Tibial nerve (tissue), 4 donors: Measurements from ENCODE around the gene STAT4. TPM values are rescaled to one million over a fixed set of nuclear protein-coding genes. Genes with fewer than 3 reads are reported as not detected.

ENCODE experiments used
- DNase-seq, 2 donors: peaks; one replicate each; pipeline ENCODE4 v3.0.0-alpha.2; 2019; ENCODE audit warnings: low spot score in 2 of 2
- H3K27ac ChIP-seq, 4 donors: fragments of 200-600 bp; sonication (generic) in 3 of 4; one replicate each; pipeline ENCODE4 v1.5.1; 2017 to 2019; ENCODE audit warnings: mild to moderate bottlenecking in 1 of 4
- H3K27me3 ChIP-seq, 2 donors: fragments of 200-600 bp; sonication (generic) in 1 of 2; one replicate each; pipeline versions ENCODE4 v1.5.1 to v1.6.0; 2017 to 2019
- H3K36me3 ChIP-seq, 3 donors: fragments of 200-600 bp; sonication (generic); one replicate each; pipeline ENCODE4 v1.5.1; 2018 to 2019
- H3K4me1 ChIP-seq, 4 donors: fragments of 200-600 bp; sonication (generic) in 3 of 4; one replicate each; pipeline ENCODE4 v1.5.1; 2017 to 2019
- H3K4me3 ChIP-seq, 4 donors: fragments of 200-600 bp; sonication (generic) in 3 of 4; one replicate each; pipeline ENCODE4 v1.5.1; 2017 to 2019; ENCODE audit warnings: mild to moderate bottlenecking in 1 of 4, moderate library complexity in 1 of 4
- H3K9me3 ChIP-seq, 4 donors: fragments of 200-600 bp; sonication (generic) in 3 of 4; one replicate each; pipeline ENCODE4 v1.5.1; 2017 to 2019
- EP300 ChIP-seq, 2 donors: sonication (generic); formaldehyde crosslinking; IDR thresholded peaks; one replicate each; pipeline ENCODE4 v1.6.1; 2017; ENCODE audit warnings: antibody characterized with exemption in 2 of 2, mild to moderate bottlenecking in 1 of 2
- POLR2A ChIP-seq, 2 donors: fragments of 450-650 bp; IDR thresholded peaks; one replicate each; pipeline ENCODE4 v1.6.1; 2017; ENCODE audit warnings: antibody characterized with exemption in 2 of 2, mild to moderate bottlenecking in 2 of 2, moderate library complexity in 2 of 2
- WGBS, 2 donors: methylation state at CpG; one replicate each; pipeline ENCODE4 v1.1.5; 2018; 5-methylcytosine and 5-hydroxymethylcytosine counted together
- total RNA-seq, 4 donors: library from RNA; depleted of rRNA; stranded (reverse); fragments of >200 nt; gene quantifications; one replicate each; pipeline ENCODE4 v1.1.0, GENCODE V29; 2016
- TF ChIP-seq, protein P1 (sequence below), 5 experiments: fragments of 200-600 bp in 3 of 5; fragments of 450-650 bp in 2 of 5; sonication (generic) in 3 of 5; IDR thresholded peaks; one replicate each; pipeline ENCODE4 v1.5.1; 2016 to 2019; ENCODE audit warnings: antibody characterized with exemption in 5 of 5, mild to moderate bottlenecking in 3 of 5, moderate library complexity in 2 of 5

STAT4 gene
- total RNA-seq, 4 donors from 2014 or later: 0.39 to 4.2 (median 2.3) TPM; not detected in 1

DNA sequence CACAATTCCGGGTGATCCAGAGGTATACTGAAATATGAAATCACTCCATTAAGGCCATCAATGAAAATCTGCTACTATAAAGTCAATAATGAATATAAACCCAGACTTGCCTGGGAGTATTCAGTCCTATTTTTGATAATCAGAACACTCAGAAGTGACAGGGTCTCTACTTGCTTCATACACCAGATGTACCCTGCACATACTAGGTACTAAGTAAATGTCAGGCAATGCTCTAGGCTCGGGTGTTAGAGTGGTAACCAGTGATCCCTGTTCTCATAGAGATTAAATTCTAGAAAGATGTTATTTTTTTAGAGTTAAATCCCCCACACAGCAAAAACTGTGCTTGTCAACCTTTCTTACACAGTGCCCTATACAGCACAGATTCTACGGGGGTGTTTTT lies 149.2 kb downstream of the STAT4 start:
- Histone ChIP-seq H3K27ac (no peak overlapping the region), H3K9me3 (no peaks in the 10 kb centered on the region), H3K4me3 (no peak overlapping the region), H3K27me3 (no peaks in the 10 kb centered on the region), H3K36me3 (peaks cover 2 to 100% (median 26%) of the 10 kb centered on the region in 3 donors), H3K4me1 (no peaks in the 10 kb centered on the region)
- DNase-seq: no peak
- 85 to 86% methylated on average over 3 of the region's 3 CpGs for WGBS, 2 donors
- TF ChIP-seq POLR2A (IDR thresholded peaks at IDR 0.05) (no peak), EP300 (IDR thresholded peaks at IDR 0.05) (no peak)
- TF ChIP-seq, protein P1, sequence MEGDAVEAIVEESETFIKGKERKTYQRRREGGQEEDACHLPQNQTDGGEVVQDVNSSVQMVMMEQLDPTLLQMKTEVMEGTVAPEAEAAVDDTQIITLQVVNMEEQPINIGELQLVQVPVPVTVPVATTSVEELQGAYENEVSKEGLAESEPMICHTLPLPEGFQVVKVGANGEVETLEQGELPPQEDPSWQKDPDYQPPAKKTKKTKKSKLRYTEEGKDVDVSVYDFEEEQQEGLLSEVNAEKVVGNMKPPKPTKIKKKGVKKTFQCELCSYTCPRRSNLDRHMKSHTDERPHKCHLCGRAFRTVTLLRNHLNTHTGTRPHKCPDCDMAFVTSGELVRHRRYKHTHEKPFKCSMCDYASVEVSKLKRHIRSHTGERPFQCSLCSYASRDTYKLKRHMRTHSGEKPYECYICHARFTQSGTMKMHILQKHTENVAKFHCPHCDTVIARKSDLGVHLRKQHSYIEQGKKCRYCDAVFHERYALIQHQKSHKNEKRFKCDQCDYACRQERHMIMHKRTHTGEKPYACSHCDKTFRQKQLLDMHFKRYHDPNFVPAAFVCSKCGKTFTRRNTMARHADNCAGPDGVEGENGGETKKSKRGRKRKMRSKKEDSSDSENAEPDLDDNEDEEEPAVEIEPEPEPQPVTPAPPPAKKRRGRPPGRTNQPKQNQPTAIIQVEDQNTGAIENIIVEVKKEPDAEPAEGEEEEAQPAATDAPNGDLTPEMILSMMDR (IDR thresholded peaks at IDR 0.05): no peak

DNA sequence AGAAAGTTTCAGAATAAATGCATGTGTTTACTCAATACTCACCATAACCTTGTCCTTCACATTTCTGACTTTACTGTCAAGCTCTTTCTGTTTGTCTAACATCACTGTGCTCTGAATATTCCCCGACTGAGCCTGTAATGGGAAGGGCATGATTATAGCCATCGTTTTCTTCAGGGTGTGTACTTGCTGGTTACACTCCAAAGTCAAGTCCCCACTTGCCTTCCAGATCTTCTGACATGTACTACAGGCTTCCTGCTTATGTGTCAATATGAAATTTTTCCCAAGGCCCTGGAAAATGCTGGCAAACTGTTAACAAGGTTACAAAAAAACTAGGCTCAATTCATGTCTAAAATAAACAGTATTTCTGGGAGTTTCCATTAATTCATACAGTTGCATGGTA lies 149.8 kb downstream of the STAT4 start:
- Histone ChIP-seq H3K4me1 (no peaks in the 10 kb centered on the region), H3K36me3 (peaks cover 2 to 100% (median 21%) of the 10 kb centered on the region in 3 donors), H3K9me3 (no peaks in the 10 kb centered on the region), H3K4me3 (no peak overlapping the region), H3K27ac (no peak overlapping the region), H3K27me3 (no peaks in the 10 kb centered on the region)
- TF ChIP-seq POLR2A (IDR thresholded peaks at IDR 0.05): no peak
- TF ChIP-seq, protein P1 (IDR thresholded peaks at IDR 0.05): no peak
- no peak for TF ChIP-seq EP300 (IDR thresholded peaks at IDR 0.05)
- 53 to 67% methylated on average over 2 of the region's 2 CpGs for WGBS, 2 donors
- no peak for DNase-seq

DNA sequence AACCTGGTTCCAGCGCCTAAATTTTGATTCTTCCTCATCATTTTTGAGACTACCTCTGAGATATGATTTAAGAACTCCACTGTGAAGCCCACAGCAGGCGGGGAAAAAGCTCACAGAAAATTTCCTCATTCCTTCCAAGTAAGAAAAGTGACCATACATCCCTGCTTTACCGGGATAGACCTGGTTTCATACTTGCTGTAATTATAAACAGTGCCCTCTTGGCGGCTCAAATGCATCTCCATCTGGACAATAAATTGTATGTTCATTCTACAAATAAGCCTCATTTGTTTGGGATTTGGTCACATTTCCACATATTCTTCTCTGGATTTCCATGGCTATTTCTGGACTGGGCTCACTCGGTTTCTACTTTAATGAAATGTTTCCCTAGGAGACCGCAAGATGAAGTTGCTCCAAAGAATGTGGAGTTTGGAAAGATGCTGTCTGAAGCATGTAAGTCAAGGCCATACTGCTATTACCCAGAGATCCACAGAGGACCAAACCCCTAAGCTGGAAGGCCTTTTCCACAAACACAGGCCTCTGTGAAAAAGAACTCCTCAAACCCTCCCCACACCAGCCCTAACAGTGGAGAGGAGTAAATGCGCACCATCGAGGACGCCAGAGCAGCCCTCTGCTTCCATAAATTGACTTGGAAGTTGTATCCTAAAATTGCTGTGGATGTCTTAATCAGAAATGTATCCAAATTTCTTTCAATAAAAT lies 150.7 kb downstream of the STAT4 start:
- 82 to 83% methylated on average over 9 of the region's 9 CpGs for WGBS, 2 donors
- Histone ChIP-seq H3K36me3 (peaks cover 2 to 100% (median 27%) of the 10 kb centered on the region in 3 donors), H3K4me1 (no peaks in the 10 kb centered on the region), H3K9me3 (no peaks in the 10 kb centered on the region), H3K4me3 (no peak overlapping the region), H3K27ac (no peak overlapping the region), H3K27me3 (no peaks in the 10 kb centered on the region)
- TF ChIP-seq POLR2A (IDR thresholded peaks at IDR 0.05) (no peak), EP300 (IDR thresholded peaks at IDR 0.05) (no peak)
- TF ChIP-seq, protein P1 (IDR thresholded peaks at IDR 0.05): no peak
- no peak for DNase-seq

DNA sequence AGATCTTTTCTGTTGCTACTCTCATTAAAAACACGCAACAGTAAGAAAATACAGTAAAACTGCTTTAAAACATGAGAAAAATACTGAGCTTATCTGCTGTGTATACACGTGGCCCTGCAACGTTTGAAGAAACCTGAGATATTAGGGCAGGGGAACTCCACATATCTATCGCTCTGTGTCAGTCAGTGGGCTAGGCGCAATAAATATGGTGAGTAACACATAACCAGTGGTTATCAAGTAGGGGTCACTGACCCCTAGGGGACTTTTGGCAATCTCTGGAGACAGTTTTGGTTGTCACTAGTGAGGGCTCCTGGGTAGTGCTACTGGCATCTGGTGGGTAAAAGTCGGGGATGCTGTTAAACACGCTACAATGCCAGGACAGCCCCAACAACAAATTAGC lies 151.7 kb downstream of the STAT4 start:
- WGBS, 2 donors: 91% methylated on average over 7 of the region's 7 CpGs
- peaks cover 2 to 100% (median 28%) of the 10 kb centered on the region in 3 donors for H3K36me3 ChIP-seq
- H3K4me3 ChIP-seq: no peak overlapping the region
- H3K27me3 ChIP-seq: no peaks in the 10 kb centered on the region
- no peaks in the 10 kb centered on the region for H3K9me3 ChIP-seq
- H3K4me1 ChIP-seq: no peaks in the 10 kb centered on the region
- TF ChIP-seq POLR2A (IDR thresholded peaks at IDR 0.05): no peak
- no peak for TF ChIP-seq EP300 (IDR thresholded peaks at IDR 0.05)
- TF ChIP-seq, protein P1 (IDR thresholded peaks at IDR 0.05): no peak
- H3K27ac ChIP-seq: no peak overlapping the region
- DNase-seq: no peak

DNA sequence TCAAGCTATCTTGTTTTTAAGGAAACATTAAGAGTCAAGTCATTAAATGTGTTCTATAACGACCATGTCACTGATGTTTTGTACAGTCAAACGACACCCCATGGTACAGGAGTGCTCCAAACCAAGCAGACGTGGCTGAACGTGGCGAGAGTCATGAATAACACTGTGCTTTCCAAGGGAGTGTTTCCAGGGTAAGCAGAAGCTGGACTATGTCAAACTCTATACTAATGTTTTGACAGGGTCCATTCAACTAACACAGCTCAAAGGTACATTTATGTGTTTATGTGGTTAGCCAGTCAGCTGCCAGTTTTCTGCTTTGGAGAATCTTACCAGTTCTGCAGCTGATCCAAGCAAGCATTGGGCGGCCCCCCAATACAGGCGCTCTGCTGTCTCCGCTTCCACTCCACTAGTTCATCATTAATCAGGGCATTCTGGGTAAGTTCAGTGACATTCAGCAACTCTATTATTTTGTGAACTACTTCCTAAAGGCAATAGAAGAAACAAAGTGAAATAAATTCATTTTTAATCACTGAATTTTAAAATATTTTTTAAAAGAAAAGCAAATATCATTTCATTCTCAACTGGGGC lies 153.2 kb downstream of the STAT4 start:
- Histone ChIP-seq H3K4me3 (no peak overlapping the region), H3K27me3 (no peaks in the 10 kb centered on the region), H3K27ac (no peak overlapping the region), H3K9me3 (no peaks in the 10 kb centered on the region), H3K36me3 (peaks cover 0 to 100% (median 35%) of the 10 kb centered on the region in 3 donors), H3K4me1 (no peaks in the 10 kb centered on the region)
- DNase-seq: no peak
- 82 to 86% methylated on average over 8 of the region's 8 CpGs for WGBS, 2 donors
- no peak for TF ChIP-seq POLR2A (IDR thresholded peaks at IDR 0.05)
